Activated B cell treated with CpG ODN at 0.5 μM for 24 hours (primary cell): Measurements from ENCODE around the gene KIF4A. TPM values are rescaled to one million over a fixed set of nuclear protein-coding genes. Genes with fewer than 3 reads are reported as not detected.

ENCODE experiments used
- ATAC-seq: fragments of 200-7000 bp; cut with Tn5 transposase; one replicate; pipeline ENCODE4 v1.10.0; 2021; ENCODE audit warnings: low read depth, mild to moderate bottlenecking, moderate library complexity
- CTCF ChIA-PET: fragments of 350-600 bp; sonication (Branson Sonifier 250); formaldehyde crosslinking; loops from one replicate; lab custom pipeline; 2021; ENCODE audit warnings: antibody characterized with exemption; lab: Charles Lee
- POLR2A ChIA-PET: fragments of 350-600 bp; sonication (Branson Sonifier 250); formaldehyde crosslinking; loops from one replicate; lab custom pipeline; 2021; ENCODE audit warnings: antibody characterized with exemption; lab: Charles Lee
- DNase-seq: peaks from one replicate; pipeline ENCODE4 v3.0.0; 2022
- H3K27ac Mint-ChIP-seq: one replicate; pipeline ENCODE4 v1.8.0; 2020; ENCODE audit warnings: mixed read lengths
- H3K27me3 Mint-ChIP-seq: one replicate; pipeline ENCODE4 v1.8.0; 2021; ENCODE audit warnings: mixed read lengths
- H3K36me3 Mint-ChIP-seq: one replicate; pipeline ENCODE4 v1.8.0; 2021; ENCODE audit warnings: low read depth, mixed read lengths
- H3K4me1 Mint-ChIP-seq: one replicate; pipeline ENCODE4 v1.8.0; 2021; ENCODE audit warnings: mixed read lengths
- H3K4me3 Mint-ChIP-seq: one replicate; pipeline ENCODE4 v1.8.0; 2020; ENCODE audit warnings: mild to moderate bottlenecking, mixed read lengths
- H3K9me3 Mint-ChIP-seq: one replicate; pipeline ENCODE4 v1.8.0; 2020; ENCODE audit warnings: mixed read lengths
- intact Hi-C: fragments of 100-400 bp; cut with micrococcal nuclease; formaldehyde crosslinking; loops from one replicate; pipeline ENCODE4 v1.15.1; 2024
- total RNA-seq: library from RNA; stranded (reverse); gene quantifications from 2 replicates; pipeline ENCODE4 v1.2.3, GENCODE V29; 2022
- TF ChIP-seq, protein P1 (sequence below): fragments of 200-600 bp; IDR thresholded peaks from one replicate; pipeline ENCODE4 v1.8.0; 2022; ENCODE audit warnings: antibody characterized with exemption, mild to moderate bottlenecking

KIF4A gene
- total RNA-seq, 1 donor from 2014 or later, result 0.49 TPM

DNA sequence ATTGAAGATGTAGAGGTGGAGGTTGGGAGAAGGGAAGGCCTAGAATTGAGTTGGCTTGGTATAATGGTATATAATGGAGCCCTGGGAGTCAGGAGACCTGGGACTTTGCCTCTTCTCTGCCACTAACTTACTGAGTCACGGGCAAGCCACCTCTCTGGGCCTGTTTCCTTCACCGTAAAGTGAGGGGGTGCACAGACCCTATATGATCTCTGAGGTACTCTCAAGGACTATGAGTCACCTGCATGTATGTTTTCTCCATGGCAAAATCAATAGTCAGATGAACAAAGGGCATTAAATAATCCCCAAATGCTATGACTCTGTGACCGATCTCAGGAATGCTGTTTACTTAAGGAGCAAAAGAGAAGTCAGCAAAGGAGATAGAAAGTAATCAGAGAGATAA lies 35.0 kb upstream of the KIF4A start:
- TF ChIP-seq, protein P1, sequence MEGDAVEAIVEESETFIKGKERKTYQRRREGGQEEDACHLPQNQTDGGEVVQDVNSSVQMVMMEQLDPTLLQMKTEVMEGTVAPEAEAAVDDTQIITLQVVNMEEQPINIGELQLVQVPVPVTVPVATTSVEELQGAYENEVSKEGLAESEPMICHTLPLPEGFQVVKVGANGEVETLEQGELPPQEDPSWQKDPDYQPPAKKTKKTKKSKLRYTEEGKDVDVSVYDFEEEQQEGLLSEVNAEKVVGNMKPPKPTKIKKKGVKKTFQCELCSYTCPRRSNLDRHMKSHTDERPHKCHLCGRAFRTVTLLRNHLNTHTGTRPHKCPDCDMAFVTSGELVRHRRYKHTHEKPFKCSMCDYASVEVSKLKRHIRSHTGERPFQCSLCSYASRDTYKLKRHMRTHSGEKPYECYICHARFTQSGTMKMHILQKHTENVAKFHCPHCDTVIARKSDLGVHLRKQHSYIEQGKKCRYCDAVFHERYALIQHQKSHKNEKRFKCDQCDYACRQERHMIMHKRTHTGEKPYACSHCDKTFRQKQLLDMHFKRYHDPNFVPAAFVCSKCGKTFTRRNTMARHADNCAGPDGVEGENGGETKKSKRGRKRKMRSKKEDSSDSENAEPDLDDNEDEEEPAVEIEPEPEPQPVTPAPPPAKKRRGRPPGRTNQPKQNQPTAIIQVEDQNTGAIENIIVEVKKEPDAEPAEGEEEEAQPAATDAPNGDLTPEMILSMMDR, result no peak
- Mint-ChIP-seq H3K9me3 (no peaks in the 10 kb centered on the region), H3K27me3 (no peaks in the 10 kb centered on the region), H3K4me3 (no peak overlapping the region), H3K27ac (no peak overlapping the region), H3K4me1 (no peaks in the 10 kb centered on the region), H3K36me3 (no peaks in the 10 kb centered on the region)
- CTCF ChIA-PET, result no interaction called here
- intact Hi-C loops, result no loop called here
- ATAC-seq, result no peak
- DNase-seq, result no peak
- POLR2A ChIA-PET, result no interaction called here

DNA sequence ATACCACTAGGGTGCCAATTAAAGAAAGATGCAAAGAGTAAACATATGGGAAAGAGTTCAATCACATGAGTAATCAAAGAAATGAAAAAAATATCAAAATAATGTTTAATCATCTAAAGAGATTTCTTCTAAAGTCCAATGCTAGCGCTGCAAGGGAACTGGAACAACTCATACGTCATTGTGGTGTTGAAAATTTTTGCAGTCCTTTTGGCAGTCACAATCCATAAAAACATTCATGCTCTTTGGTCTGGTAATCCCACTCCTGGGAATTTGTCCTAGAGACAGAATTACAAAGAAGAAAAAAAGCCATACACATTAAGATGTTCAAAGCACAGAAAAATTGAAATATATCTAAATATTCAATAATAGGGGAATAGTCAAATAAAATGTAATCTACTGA lies 34.5 kb upstream of the KIF4A start:
- no peak for DNase-seq
- no peak for ATAC-seq
- CTCF ChIA-PET, result no interaction called here
- Mint-ChIP-seq H3K27ac (no peak overlapping the region), H3K27me3 (no peaks in the 10 kb centered on the region), H3K4me3 (no peak overlapping the region), H3K4me1 (no peaks in the 10 kb centered on the region), H3K9me3 (no peaks in the 10 kb centered on the region), H3K36me3 (no peaks in the 10 kb centered on the region)
- TF ChIP-seq, protein P1, result no peak
- POLR2A ChIA-PET, result no interaction called here
- intact Hi-C loops, result no loop called here

DNA sequence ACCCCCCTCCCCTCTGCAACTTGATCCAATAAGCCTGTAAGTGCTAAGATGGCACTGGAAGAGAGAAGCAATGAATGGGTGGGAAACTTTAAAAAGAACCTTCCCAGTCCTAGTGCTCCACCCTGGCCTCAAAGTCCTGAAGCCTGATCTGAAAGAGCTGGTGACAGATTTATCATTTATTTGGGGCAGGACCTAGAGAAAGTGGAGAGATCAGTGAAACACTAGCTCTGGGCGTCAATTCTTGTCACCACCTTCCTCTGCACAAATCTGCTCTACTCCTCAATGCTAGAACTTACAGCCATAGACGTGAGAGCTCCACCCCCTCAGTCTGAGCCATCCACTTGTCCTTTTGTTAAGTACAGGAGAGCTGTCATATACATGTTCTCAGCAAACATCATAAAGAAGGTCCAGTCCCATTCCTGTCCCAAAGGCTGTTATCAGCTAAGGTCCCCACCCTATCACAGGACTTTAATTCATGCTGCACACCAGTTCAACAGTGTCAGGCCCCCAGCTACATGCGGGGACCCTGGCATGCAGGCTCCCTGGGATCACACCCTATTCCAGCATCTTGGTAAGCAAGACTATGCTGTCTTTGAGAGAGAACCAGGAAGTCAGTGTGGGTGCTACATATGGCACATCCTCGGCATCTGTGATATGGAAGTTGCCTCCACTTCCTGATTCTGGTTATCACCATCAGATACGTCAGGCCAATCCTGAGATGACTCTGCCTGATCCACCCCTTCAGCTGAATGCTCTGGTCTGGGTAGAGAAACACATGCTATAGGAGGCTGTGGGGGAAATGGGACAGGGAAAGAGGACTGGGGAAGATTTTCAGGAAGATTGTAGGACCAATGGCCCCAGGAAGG lies 32.2 kb upstream of the KIF4A start:
- CTCF ChIA-PET, result no interaction called here
- Mint-ChIP-seq H3K4me3 (no peak overlapping the region), H3K27me3 (no peaks in the 10 kb centered on the region), H3K27ac (no peak overlapping the region), H3K4me1 (no peaks in the 10 kb centered on the region), H3K9me3 (no peaks in the 10 kb centered on the region), H3K36me3 (no peaks in the 10 kb centered on the region)
- no peak for DNase-seq
- POLR2A ChIA-PET, result no interaction called here
- TF ChIP-seq, protein P1, result no peak
- no peak for ATAC-seq
- intact Hi-C loops, result no loop called here

DNA sequence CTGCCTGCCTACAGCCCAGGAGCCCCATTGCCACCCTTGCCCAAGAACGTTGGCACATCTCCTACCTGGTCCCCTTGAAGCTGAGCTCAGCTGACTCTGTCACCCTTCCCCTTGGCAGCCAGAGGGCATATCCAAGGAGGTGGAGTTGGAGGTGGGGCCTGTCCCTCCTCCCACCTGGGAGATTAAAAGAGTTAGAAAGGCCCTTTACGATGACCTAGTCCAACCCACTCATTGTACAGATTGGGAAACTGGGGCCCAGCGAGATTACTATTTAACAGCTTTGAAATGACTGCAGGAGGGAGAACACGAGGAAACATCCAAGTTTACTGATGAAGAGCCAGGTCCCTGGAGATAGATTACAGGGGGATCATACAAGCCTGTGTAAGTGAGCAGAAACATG lies 29.8 kb upstream of the KIF4A start, which contains the start of gene P2RY4:
P2RY4 (minus strand) TSS at position 101 of the 400 bp plus-strand sequence. CDS start 580 bp downstream, outside the sequence.
- no peaks in the 10 kb centered on the region for H3K9me3 Mint-ChIP-seq
- no peaks in the 10 kb centered on the region for H3K4me1 Mint-ChIP-seq
- intact Hi-C loops, result no loop called here
- H3K4me3 Mint-ChIP-seq, result no peak within 1 kb of the TSS
- no peaks in the 10 kb centered on the region for H3K27me3 Mint-ChIP-seq
- ChIA-PET POLR2A (no interaction called here), CTCF (no interaction called here)
- no peaks in the 10 kb centered on the region for H3K36me3 Mint-ChIP-seq
- ATAC-seq, result no peak
- DNase-seq, result no peak
- TF ChIP-seq, protein P1, result no peak
- no peak within 1 kb of the TSS for H3K27ac Mint-ChIP-seq

DNA sequence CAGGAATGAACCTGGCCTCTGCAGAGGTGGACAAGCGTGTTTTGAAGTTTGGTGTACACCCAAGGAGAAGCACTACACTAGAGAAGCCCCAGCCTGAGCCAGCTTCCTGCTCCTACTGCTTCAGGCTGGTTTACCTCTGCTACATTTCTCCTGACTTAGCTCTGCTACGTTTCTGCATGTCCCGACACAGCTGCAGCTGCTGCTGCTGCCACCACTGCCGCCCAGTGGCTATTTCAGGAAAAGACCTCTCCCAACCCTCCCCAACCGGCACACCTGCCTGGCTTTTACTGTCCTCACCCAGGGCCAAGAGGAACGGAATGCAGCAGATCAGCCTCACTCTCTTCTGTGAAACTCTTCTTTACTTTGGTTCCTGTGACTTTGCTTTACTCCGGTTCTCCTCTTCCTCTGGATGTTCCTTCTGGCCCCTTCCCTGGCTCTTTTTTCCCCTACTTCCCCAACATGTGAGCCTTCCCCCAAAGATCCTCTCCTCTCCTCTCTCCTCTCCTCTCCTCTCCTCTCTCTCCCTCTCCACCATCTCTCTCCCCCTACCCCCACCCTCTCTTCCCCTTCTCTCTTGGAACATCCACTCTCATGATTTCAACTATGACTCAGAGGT lies 26.8 kb upstream of the KIF4A start:
- H3K27me3 Mint-ChIP-seq, result no peaks in the 10 kb centered on the region
- H3K4me1 Mint-ChIP-seq, result no peaks in the 10 kb centered on the region
- ChIA-PET POLR2A (no interaction called here), CTCF (interaction anchor here (1.6 kb wide), 1 partner anchor 171 kb away, joined by 3 read pairs; no protein-coding TSS in a partner anchor)
- TF ChIP-seq, protein P1, result no peak
- intact Hi-C loops, result loop anchor here (1.0 kb wide), 1 partner anchor 170 kb away; no protein-coding TSS in a partner anchor
- no peak overlapping the region for H3K4me3 Mint-ChIP-seq
- no peaks in the 10 kb centered on the region for H3K36me3 Mint-ChIP-seq
- DNase-seq (no peak), ATAC-seq (no peak)
- H3K27ac Mint-ChIP-seq, result no peak overlapping the region
- no peaks in the 10 kb centered on the region for H3K9me3 Mint-ChIP-seq
